Heart left ventricle (tissue), 16 donors: Measurements from ENCODE around the gene FOXR1. TPM values are rescaled to one million over a fixed set of nuclear protein-coding genes. Genes with fewer than 3 reads are reported as not detected.
A peak's percentile ranks its signal among the peaks of the same experiment; 100 is the strongest.
"Not testable (repeated sequence)": the region's sequence is repeated elsewhere in the genome, so short reads cannot be mapped to it uniquely, and the experiment has no call there.

Experiments used
- ATAC-seq, 4 donors: fragments of 200-7000 bp; cut with Tn5 transposase; one replicate each; pipeline ENCODE4 v1.9.1; 2020 to 2022; ENCODE audit warnings: moderate library complexity in 4 of 4, mild to moderate bottlenecking in 3 of 4, moderate number of reproducible peaks in 1 of 4
- DNase-seq, 5 donors: peaks; one replicate each; pipeline ENCODE4 v3.0.0-alpha.2; 2020
- H3K27ac ChIP-seq, 12 donors: fragments of 200-600 bp; sonication (generic) in 4 of 12; one replicate each; pipeline versions ENCODE4 v1.5.0 to v1.8.0; 2016 to 2022; ENCODE audit warnings: mild to moderate bottlenecking in 2 of 12
- H3K27me3 ChIP-seq, 9 donors: fragments of 200-600 bp; sonication (generic) in 2 of 9; one replicate each; pipeline versions ENCODE4 v1.5.1 to v1.8.0; 2016 to 2022; ENCODE audit warnings: mild to moderate bottlenecking in 3 of 9
- H3K36me3 ChIP-seq, 9 donors: fragments of 200-600 bp; sonication (generic) in 2 of 9; one replicate each; pipeline versions ENCODE4 v1.5.0 to v1.8.0; 2018 to 2022; ENCODE audit warnings: mild to moderate bottlenecking in 2 of 9
- H3K4me1 ChIP-seq, 12 donors: fragments of 200-600 bp; sonication (generic) in 4 of 12; one replicate each; pipeline versions ENCODE4 v1.5.0 to v1.8.0; 2016 to 2022; ENCODE audit warnings: mild to moderate bottlenecking in 3 of 12
- H3K4me3 ChIP-seq, 12 donors: fragments of 200-600 bp; sonication (generic) in 4 of 12; one replicate each; pipeline versions ENCODE4 v1.5.0 to v1.8.0; 2017 to 2022; ENCODE audit warnings: mild to moderate bottlenecking in 9 of 12, moderate library complexity in 4 of 12
- H3K9me3 ChIP-seq, 12 donors: fragments of 200-600 bp; sonication (generic) in 4 of 12; one replicate each; pipeline versions ENCODE4 v1.5.0 to v1.8.0; 2016 to 2022; ENCODE audit warnings: mild to moderate bottlenecking in 1 of 12
- CTCF ChIP-seq, 12 donors: fragments of 200-600 bp; sonication (generic) in 4 of 12; IDR thresholded peaks; one replicate each; pipeline versions ENCODE4 v1.5.0 to v1.8.0; 2018 to 2022; ENCODE audit warnings: antibody characterized with exemption in 12 of 12, mild to moderate bottlenecking in 5 of 12
- POLR2A ChIP-seq, 2 donors: fragments of 450-650 bp; IDR thresholded peaks; one replicate each; pipeline ENCODE4 v1.6.1; 2017; ENCODE audit warnings: antibody characterized with exemption in 2 of 2, mild to moderate bottlenecking in 2 of 2, moderate library complexity in 2 of 2
- WGBS, 4 donors: extraction: QIAGEN DNeasy Blood & Tissue Kit in 2 of 4; methylation state at CpG; one replicate each; pipeline versions ENCODE4 v1.1.5 to v1.1.7; 2013 to 2018; 5-methylcytosine and 5-hydroxymethylcytosine counted together
- intact Hi-C, 10 donors: fragments of 100-400 bp; cut with DNase I; formaldehyde crosslinking; loops; one replicate each; pipeline versions ENCODE4 v1.11.1 to v1.14.2; 2022
- polyA plus RNA-seq, 2 donors: library from polyadenylated mRNA; stranded (reverse); fragments of 200-250 nt; gene quantifications; one replicate each; pipeline ENCODE4 v1.2.3, GENCODE V29; 2013
- total RNA-seq, 9 donors: library from RNA; depleted of rRNA in 2 of 9; stranded (reverse); fragments of >200 nt in 2 of 9; fragmentation: NEBNext Ultra II Directional in 3 of 9; extraction: Animal tissue kit (Norgen Biotek cat#: 25700) in 3 of 9; gene quantifications; one replicate each; pipeline versions ENCODE4 v1.1.0 to v1.2.4, GENCODE V29; 2016 to 2023
- donor health status: ischemic (EF 13 %, LVEDD 7.1; RV severe dilation, severe dysfunction).
- donor health status: healthy with polysubstance abuse.
- donor health status: DM: no; HTN: yes; CAD: no.
- donor health status: DM: no; HTN: no; CAD: no.
- donor health status: ischemic (EF 25% LVEDD 6.9; RV normal size, moderate dysfunction).
- donor health status: ischemic (EF 25% LVEDD 5.7; RV mildly dilated, moderate dysfunction).
- donor health status: healthy.
- donor health status: DM: yes; HTN: yes; CAD: no.
- donor health status: ischemic (EF 35%, LVEDD 5.7; RV mildly dilated, moderate dysfunction).
- donor health status: nonischemic (EF 11% LVEDD 7.7; RV severe dilation, severe dysfunction).
- donor health status: DM: yes; HTN: yes; CAD: no.
- donor health status: PGD.
- donor health status: ischemic (EF 29% LVEDD 5.4; RV normal size, mild dysfunction).
- donor health status: nonischemic (EF 23%, LVEDD 6.1; RV moderate dilation, normal function).

FOXR1 gene
- total and polyA plus RNA-seq, 11 donors = not detected

- Histone ChIP-seq H3K9me3 (no peaks in the 10 kb centered on the region), H3K27ac (no peak overlapping the region), H3K36me3 (no peaks in the 10 kb centered on the region), H3K4me1 (peaks cover 0 to 12% (median 4%) of the 10 kb centered on the region in 12 donors), H3K27me3 (no peaks in the 10 kb centered on the region), H3K4me3 (no peak overlapping the region)
- DNase-seq (no peak), ATAC-seq (no peak)
- TF ChIP-seq POLR2A (IDR thresholded peaks at IDR 0.05) = no peak
- no peak for TF ChIP-seq CTCF (IDR thresholded peaks at IDR 0.05)
- WGBS, 4 donors = 74 to 100% (median 88%) methylated on average over 1 to 2 of the region's 2 CpGs
- intact Hi-C loops = no loop called here
Measured at GRCh38 chr11:118984825-118985224, 13.3 kb downstream of the FOXR1 start.

GRCh38 chr11:118988280-118988679 lies 16.7 kb downstream of the FOXR1 start:
- 89 to 97% (median 94%) methylated on average over 5 of the region's 5 CpGs for WGBS, 4 donors
- no peaks in the 10 kb centered on the region for H3K27me3 ChIP-seq
- no peaks in the 10 kb centered on the region for H3K4me1 ChIP-seq
- H3K36me3 ChIP-seq = no peaks in the 10 kb centered on the region
- TF ChIP-seq POLR2A (IDR thresholded peaks at IDR 0.05) (no peak), CTCF (IDR thresholded peaks at IDR 0.05) (no peak)
- no peak overlapping the region for H3K4me3 ChIP-seq
- no peak overlapping the region for H3K27ac ChIP-seq
- intact Hi-C loops = no loop called here
- H3K9me3 ChIP-seq = no peaks in the 10 kb centered on the region
- DNase-seq (no peak), ATAC-seq (no peak)

GRCh38 chr11:118991486-118992038 lies 20.0 kb downstream of the FOXR1 start:
- ATAC-seq, H3K36me3 ChIP-seq, H3K27me3 ChIP-seq, H3K9me3 ChIP-seq, H3K4me1 ChIP-seq, intact Hi-C loops, DNase-seq, H3K4me3 ChIP-seq, H3K27ac ChIP-seq: not testable (repeated sequence)
- WGBS, 4 donors = 95 to 97% (median 96%) methylated on average over 11 to 44 of the region's 44 CpGs

GRCh38 chr11:118996926-118997626 lies 25.5 kb downstream of the FOXR1 start:
- TF ChIP-seq POLR2A (IDR thresholded peaks at IDR 0.05) (no peak), CTCF (IDR thresholded peaks at IDR 0.05) (no peak)
- WGBS, 4 donors = 16 to 19% (median 17%) methylated on average over 22 of the region's 22 CpGs
- intact Hi-C loops = no loop called here

More at GRCh38 chr11:118996926-118997626, 25.5 kb downstream of the FOXR1 start:
- peaks cover 0 to 33% (median 24%) of the 10 kb centered on the region in 9 donors for H3K36me3 ChIP-seq
- no peaks in the 10 kb centered on the region for H3K27me3 ChIP-seq
- H3K4me1 ChIP-seq = peaks cover 0 to 23% (median 17%) of the 10 kb centered on the region in 12 donors
- DNase-seq (peak in 1 of 5 donors; percentile 38), ATAC-seq (peak; percentile 12 to 32 (median 22))
- H3K9me3 ChIP-seq = no peaks in the 10 kb centered on the region
- peak overlapping the region in 11 of 12 donors; percentile 72 to 91 (median 85) for H3K27ac ChIP-seq
- H3K4me3 ChIP-seq = peak overlapping the region; percentile 53 to 95 (median 87)
